HG03520 (cell line): Measurements from ENCODE around the gene ZSWIM9.
"Not testable (repeated sequence)": the region's sequence is repeated elsewhere in the genome, so short reads cannot be mapped to it uniquely, and the experiment has no call there.

Source experiments
- ATAC-seq: cut with Tn5 transposase; IDR thresholded peaks from one replicate; pipeline ENCODE4 v1.9.1; 2021; ENCODE audit warnings: mild to moderate bottlenecking, moderate library complexity; ENCODE audit not compliant: unreplicated experiment

The ZSWIM9 gene

GRCh38 chr19:48213959-48214358, 43.5 kb downstream of the ZSWIM9 start:
- no peak for ATAC-seq

- no peak for ATAC-seq
These were observed 46.5 kb downstream of the ZSWIM9 start for GRCh38 chr19:48216933-48217332.

DNA sequence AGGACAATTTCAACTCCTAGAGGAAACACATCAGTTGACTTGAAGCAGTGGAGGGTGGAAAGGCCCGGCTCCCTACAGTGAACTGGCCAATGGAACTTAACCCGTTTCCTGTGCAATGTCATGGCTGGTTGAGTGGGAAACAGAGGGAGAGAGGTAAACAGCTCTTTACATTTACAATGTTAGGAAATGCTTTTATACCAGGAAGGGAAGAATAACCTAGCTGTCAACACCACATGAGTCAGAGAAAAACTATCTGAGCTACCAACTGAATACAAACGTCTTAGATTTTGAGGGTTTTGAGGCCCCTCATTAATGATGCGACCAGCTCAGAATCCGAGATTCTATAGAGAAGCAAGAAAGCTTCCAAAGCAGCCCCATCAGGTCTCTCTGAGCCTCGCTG, 48.5 kb downstream of the ZSWIM9 start:
- ATAC-seq: no peak

DNA sequence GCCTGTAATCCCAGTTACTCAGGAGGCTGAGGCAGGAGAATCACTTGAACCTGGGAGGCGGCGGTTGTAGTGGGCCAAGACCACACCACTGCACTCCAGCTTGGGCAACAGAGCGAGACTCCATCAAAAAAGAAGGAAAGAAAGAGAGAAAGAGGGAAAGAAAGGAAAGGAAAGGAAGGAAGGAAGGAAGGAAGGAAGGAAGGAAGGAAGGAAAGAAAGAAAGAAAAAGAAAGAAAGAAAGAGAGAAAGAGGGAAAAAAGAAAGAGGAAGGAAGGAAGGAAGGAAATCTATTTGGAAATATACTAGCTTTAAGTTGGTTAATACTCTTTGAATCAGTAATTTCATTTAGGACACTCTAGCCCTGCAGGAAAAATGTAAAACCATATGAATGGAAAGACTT, 50.3 kb downstream of the ZSWIM9 start:
- not testable (repeated sequence) for ATAC-seq

- no peak for ATAC-seq
These were observed 51.1 kb downstream of the ZSWIM9 start for GRCh38 chr19:48221628-48222027.

- no peak for ATAC-seq
These were observed 60.2 kb downstream of the ZSWIM9 start for GRCh38 chr19:48230555-48231129.

- no peak for ATAC-seq
These were observed 66.6 kb downstream of the ZSWIM9 start for GRCh38 chr19:48237057-48237456.

DNA sequence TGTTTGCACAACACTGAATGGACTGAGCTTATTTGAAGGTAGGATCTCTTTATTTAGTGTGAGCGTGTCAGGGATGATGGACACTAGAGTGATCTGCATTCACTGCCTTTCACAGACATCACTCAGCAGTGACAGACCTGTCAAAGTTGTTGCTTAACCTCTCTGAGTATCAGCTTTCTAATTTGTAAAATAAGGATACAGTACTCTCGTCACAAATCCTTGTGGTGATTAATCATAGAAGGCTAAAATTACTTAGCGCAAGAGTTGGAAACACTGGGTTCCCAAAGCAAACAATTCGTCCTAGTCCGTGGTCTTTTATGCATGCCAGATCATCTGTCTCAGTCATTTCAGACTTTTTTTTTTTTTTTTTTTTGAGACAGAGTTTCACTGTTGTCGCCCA, 68.6 kb downstream of the ZSWIM9 start:
- no peak for ATAC-seq

- no peak for ATAC-seq
These were observed 69.2 kb downstream of the ZSWIM9 start for GRCh38 chr19:48239582-48240141.

- ATAC-seq: not testable (repeated sequence)
These were observed 71.3 kb downstream of the ZSWIM9 start for GRCh38 chr19:48241771-48242170.

GRCh38 chr19:48244281-48244680, 73.8 kb downstream of the ZSWIM9 start:
- no peak for ATAC-seq

- no peak for ATAC-seq
These were observed 75.6 kb downstream of the ZSWIM9 start for GRCh38 chr19:48246101-48246500.

DNA sequence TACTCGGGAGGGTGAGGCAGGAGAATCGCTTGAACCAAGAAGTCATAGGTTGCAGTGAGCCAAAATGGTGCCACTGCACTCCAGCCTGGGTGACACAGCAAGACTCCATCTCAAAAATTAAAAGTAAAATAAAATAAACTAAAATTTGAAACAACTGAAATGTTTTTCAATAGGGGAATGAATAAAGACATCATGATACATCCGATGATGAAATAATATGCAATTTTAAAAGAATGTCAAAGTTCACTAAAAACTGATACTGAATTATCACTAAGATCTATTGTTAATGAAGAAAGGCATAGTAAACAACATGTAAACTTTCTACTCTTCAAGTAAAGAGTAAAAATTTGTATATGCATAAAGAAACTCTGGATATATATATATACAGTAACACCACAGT, 76.7 kb downstream of the ZSWIM9 start:
- no peak for ATAC-seq
